ENCODE measurements around the gene FOXJ2.

The FOXJ2 gene

DNA sequence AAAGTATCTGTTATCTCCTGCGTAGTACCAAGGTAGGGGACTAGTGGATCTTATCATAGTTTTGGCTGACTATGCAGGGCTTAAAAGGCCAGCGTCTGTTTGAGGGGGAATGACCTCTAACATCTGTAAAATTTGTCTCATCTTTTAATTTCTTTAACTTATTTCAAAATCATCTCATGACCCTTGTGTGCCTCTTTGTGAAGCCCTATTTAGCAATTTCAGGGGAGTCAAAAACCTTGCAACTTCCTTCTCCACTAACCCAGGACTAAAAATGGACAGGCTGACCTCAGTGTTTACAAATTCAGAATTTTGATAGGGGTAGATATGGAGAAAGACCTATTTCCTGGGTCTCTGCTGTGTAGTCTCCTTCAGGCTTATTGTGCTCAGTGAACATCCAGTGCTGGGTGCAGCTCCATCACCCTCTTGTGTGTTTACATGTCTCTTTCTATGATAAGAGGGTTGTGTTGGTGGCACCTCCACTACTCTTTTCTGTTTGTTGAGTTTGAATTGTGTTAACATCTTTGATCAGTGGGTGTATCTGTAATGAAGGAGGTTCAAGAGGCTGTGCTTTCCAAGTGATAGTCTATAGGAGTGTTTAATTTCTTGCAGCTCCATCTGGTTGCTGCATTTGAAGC lies 63.9 kb downstream of the FOXJ2 start:
- no peak for DNase-seq (ENCODE audit: low read depth)
- TF ChIP-seq, protein P1, sequence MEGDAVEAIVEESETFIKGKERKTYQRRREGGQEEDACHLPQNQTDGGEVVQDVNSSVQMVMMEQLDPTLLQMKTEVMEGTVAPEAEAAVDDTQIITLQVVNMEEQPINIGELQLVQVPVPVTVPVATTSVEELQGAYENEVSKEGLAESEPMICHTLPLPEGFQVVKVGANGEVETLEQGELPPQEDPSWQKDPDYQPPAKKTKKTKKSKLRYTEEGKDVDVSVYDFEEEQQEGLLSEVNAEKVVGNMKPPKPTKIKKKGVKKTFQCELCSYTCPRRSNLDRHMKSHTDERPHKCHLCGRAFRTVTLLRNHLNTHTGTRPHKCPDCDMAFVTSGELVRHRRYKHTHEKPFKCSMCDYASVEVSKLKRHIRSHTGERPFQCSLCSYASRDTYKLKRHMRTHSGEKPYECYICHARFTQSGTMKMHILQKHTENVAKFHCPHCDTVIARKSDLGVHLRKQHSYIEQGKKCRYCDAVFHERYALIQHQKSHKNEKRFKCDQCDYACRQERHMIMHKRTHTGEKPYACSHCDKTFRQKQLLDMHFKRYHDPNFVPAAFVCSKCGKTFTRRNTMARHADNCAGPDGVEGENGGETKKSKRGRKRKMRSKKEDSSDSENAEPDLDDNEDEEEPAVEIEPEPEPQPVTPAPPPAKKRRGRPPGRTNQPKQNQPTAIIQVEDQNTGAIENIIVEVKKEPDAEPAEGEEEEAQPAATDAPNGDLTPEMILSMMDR (IDR thresholded peaks at IDR 0.05; ENCODE audit: low read depth, low read length, missing control alignments): no peak
- H3K4me3 ChIP-seq (ENCODE audit: low read depth, low read length): no peak overlapping the region

DNA sequence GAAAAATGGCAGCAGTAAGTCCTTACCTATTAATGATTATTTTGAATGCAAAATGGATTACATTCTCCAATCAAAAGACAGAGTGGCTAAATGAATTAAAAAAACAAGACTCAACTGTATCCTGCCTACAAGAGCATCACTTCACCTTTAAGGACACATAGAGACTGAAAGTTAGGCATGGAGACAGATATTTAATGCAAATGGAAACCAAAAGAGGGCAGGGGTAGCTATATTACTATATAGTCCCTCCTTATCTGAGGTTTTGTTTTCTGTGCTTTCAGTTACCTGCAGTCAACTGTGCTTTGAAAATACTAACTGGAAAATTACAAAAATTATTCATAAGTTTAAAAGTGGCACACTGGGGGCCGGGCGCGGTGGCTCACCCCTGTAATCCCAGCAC lies 66.7 kb downstream of the FOXJ2 start:
- no peak overlapping the region for H3K4me3 ChIP-seq (ENCODE audit: low read depth, low read length)
- TF ChIP-seq, protein P1 (IDR thresholded peaks at IDR 0.05; ENCODE audit: low read depth, low read length, missing control alignments): no peak
- DNase-seq (ENCODE audit: low read depth): no peak
